Fibroblast of skin of right biceps (primary cell): ENCODE data around the gene SLC25A26.
A peak's percentile ranks its signal among the peaks of the same experiment; 100 is the strongest.

ENCODE experiments used
- DNase-seq: peaks from one replicate; pipeline ENCODE4 v3.0.0-alpha.2; 2013

Gene SLC25A26

DNA sequence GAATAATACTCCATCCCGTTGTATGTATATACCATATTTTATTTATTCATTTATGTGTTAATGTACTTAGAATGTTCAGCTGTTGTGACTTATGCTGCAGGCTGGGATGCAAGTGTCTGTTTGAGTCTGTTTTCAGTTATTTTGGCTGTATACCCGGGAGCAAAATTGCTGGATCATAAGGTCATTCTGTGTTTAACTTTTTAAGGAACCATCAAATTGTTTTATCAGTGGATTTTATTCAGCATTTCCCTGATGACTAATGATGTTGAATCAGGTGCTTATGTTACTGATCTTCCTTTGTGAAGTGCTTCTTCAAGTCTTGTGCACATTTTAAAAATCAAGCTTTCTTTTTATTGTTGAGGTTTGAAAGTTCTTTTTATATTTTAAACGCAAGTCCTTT lies 118.1 kb downstream of the SLC25A26 start:
- DNase-seq: peak; percentile 59

- DNase-seq: peak; percentile 7
Measured at GRCh38 chr3:66342717-66343356, 122.0 kb downstream of the SLC25A26 start.

- DNase-seq: no peak
Measured at GRCh38 chr3:66344391-66344811, 123.6 kb downstream of the SLC25A26 start.

DNA sequence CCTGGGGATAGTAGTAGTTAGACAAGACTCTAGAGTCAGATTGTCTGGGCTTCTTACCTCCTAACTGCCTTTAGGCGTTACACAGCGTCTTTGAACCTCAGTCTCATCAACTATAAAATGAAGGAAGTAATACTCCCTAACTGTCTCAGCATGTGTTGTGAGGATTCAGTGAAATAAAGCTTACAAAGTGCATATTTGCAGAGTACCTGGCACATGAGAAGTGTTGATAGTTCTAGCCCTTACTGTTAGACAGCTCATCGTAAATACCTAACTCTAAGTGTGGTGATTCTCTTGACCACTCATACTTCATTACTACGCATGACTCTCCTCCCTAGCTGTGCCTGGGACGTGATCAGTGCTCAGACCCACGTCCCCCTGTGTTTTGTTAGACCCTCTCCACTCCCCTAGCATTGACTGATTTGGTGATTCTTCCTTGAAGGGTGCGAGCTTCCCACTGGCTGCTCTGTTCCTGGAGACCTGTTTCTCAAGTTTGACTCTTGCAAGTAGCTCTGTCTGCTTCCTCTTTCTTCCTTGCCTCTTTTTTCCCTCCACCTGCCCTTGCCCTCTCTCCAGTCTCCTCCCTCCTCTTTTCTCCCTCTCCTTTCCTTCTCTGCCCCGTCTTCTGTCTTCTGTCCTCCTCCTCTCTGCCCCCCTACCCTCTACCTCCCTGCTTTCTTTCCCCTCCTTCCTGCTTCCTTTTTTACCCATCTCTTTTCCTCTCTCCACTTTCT lies 124.2 kb downstream of the SLC25A26 start:
- peak; percentile 8 for DNase-seq

DNA sequence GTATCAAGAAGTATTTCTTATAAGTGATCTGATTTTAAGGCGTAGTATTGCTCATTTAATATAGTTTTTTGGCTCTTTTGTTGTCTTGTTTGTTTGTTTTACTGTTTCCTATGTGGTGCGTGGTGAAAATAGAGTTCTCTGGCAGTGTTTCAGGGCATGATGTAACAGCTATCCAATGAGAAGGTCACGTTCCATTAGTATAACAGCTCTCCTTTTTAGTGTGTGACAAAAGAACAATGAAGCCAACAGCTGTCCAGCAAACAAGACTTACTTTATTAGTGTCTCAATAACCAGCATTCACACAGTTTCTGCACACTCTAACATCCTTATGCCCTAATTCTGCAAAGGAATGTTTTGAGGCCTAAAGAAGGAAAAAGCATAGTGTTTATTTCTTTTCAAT lies 127.9 kb downstream of the SLC25A26 start:
- no peak for DNase-seq

DNA sequence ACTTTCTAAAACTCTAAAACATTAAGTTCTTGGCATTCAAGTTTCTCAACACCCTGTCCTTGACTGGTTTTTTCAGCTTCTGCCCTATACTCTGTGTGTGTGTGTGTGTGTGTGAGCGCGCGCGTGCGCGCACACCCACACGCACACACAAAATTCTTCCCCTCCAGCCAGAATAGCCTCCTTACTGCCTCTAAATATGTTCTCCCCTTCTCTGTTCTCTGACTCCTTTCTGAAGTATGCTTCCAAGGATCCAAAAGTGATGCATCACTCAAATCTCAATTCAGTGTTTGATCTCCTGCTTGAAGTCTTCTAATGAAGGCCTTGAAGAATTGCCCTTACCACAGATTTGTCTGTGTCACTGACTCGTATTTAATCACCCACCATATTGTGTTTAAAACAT lies 129.8 kb downstream of the SLC25A26 start:
- DNase-seq: peak; percentile 77

GRCh38 chr3:66353039-66353438 lies 132.2 kb downstream of the SLC25A26 start:
- no peak for DNase-seq

- peak; percentile 78 for DNase-seq
Measured at GRCh38 chr3:66353530-66353929, 132.7 kb downstream of the SLC25A26 start.

DNA sequence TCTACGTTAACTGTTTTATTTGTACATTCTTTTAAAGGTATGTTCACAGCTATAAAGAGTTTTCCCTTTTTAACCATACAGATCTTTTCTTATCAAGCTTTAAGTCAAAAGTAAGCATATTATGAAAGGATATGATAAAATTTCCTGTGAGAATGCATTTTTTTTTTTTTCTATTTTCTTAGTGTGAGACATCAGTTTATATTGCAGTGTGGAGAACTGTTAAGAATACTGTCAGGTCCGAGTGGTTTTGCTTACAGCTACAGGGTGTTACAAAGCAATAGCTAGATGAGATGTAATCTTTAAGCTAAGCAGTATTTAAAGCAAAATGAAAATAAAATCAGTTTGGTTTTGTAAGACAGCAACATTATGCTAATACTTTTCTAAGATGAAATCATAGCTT lies 133.2 kb downstream of the SLC25A26 start:
- DNase-seq: no peak

- DNase-seq: no peak
Measured at GRCh38 chr3:66355394-66355793, 134.6 kb downstream of the SLC25A26 start.

GRCh38 chr3:66355997-66356396 lies 135.2 kb downstream of the SLC25A26 start:
- no peak for DNase-seq

DNA sequence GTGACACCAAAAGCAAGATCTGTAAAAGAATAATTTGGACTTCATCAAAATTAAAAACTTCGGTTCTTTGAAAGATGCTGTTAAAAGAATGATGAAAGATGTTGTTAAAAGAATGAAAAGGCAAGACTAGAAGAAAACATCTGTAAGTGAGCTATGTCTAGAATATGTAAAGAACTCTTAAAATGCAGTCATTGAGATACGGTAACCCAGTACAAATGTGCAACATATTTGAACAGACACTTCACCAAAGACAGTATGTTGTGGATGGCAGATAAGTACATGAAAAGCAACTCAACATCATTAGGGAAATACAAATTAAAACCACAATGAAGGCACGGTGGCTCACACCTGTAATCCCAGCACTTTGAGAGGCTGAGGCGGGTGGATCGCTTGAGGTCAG lies 140.6 kb downstream of the SLC25A26 start:
- DNase-seq: peak; percentile 28

DNA sequence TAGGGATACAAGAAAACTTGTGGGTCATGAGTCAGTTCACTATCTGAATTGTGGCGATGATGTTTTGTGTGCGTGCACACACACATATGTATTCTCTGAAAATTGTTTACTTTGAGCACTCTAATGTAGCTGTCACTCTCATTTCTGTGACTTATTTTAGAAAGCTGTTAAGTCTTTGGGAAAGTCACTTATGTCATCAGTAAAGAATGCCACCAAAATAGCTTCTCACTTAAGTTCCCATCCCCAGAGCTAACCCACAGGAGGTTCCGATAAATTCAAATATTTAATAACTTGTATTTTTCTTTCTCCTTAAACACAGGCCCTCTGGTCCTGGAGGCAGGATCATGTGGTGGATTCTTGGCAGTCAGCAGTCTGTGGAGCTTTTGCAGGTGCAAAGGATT lies 141.7 kb downstream of the SLC25A26 start:
- DNase-seq: peak; percentile 90

- peak; percentile 7 for DNase-seq
Measured at GRCh38 chr3:66363148-66363547, 142.3 kb downstream of the SLC25A26 start.

DNA sequence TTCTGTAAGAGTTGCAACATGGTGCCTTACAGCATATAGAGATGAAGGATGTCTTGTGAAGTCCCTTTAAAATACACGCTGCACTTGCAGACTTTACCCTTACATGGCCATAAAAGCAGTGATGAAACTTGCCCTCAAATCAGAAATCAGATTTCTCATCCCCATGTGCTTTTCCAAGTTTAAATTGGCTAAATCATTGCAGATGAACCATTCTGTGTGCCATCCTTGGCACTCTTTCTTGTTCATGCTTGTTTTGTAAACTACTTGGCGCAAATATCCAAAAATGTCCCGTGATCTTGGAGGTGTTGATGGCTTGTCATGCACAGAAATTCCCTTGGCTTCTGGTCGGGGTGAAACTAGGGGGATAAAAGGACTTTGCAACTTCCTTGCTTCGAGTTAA lies 144.3 kb downstream of the SLC25A26 start:
- no peak for DNase-seq

DNA sequence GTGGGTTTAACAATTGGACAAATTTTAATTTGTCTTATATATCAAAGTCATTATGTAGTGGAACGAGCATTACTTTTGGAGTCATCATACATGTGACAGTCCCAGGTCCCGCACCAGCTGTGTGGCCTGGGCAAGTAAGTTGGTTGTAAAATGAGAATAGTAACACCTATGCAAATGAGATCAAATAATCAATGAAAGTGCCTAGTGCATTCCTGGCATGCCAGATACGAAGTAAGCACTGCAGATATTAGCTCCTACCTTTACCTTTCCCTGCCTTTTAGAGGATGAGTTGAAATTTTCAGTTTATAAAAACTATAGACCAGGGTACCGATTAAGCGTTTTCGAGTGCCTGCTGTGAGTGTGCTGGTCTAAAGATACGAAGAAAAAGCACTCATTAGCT lies 145.9 kb downstream of the SLC25A26 start:
- no peak for DNase-seq

- no peak for DNase-seq
Measured at GRCh38 chr3:66367979-66368378, 147.2 kb downstream of the SLC25A26 start.

- DNase-seq: no peak
Measured at GRCh38 chr3:66370179-66370578, 149.4 kb downstream of the SLC25A26 start.

- no peak for DNase-seq
Measured at GRCh38 chr3:66371432-66371831, 150.6 kb downstream of the SLC25A26 start.

DNA sequence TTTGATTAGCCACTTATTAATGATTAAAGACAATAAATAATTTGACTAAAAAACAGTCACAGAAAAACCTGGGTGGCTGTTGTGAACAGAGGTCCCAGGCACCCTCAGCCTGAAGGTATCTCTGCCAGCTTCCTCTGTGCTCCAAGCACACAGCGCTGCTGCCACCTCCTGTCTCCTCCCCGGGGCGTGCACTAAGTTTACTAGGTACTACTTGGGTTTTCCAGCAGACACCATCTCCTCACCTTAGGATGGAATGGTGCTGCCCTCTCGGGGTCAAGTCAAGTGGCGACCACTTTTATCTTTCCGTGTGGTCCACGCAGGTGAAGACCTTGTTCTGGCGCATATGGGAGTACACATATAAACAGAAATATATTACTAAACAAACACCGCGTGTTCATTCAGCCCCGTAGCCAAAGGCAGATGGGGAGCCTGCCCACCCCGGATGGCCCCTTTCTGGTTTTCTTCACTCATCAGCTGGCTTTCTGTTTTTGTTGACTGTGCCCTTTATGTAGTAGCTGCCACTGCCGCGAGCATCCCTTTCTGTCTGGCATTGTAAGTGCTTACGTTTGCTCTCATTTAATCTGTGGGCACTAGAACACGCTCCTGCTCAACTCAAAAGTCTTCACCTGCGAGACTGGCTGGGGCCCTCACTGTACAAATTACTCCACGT lies 152.0 kb downstream of the SLC25A26 start:
- peak; percentile 35 for DNase-seq

DNA sequence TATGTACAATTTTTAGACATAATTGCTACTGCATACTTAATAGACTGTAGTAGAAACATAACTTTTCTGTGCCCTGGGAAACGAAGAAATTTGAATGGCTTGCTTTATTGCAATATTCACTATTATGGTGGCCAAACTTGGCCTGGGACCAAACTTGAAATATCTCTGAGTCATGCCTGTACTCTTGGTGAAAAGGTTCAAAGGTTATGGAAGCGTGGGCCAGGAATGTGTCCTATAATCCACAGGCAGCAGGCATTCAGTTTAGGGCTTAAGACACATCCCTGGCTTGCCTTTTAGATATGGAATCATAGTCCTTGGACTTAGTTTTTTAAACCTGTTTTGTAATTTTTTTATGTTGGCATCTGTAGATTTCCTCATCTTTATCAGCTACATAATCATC lies 155.8 kb downstream of the SLC25A26 start:
- peak; percentile 50 for DNase-seq

DNA sequence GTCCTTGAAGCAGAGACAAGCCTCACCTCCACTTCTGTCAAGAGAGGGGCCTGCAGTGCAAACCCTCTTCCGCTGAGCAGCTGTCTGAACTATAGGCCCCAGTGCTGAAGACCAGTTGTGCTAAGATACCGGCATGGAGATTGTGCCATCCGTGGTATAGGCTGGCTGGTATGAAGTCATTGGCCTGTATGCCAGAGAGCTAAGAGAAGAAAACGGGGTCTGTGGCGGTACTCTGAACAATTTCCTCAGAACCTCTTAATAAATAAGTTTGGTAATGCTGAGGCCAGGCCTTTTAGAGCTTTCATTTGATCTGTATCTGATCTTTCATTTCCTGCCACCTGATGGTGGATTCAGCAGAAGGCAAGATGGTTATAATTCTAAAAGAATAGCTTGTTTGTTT lies 157.0 kb downstream of the SLC25A26 start:
- DNase-seq: no peak

DNA sequence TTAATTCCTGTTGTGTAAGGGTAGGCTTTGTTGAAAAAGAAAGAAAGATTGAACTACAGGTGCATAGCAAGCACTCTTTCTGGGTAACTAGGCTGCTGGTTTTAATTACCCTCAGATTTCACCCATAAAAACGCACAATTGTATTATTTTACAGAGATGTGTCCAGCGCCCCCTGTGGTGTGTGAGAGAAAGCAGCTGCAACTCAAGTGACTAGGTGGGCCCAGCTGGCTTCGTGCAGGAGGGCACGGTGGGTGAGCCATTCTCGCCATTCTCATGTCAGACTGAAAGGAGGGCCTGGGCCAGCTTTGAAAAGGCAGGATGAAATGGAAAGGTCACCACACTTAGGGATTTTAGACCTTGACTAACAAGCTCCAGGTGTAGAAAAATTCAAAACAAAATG lies 157.5 kb downstream of the SLC25A26 start:
- DNase-seq: peak; percentile 38

DNA sequence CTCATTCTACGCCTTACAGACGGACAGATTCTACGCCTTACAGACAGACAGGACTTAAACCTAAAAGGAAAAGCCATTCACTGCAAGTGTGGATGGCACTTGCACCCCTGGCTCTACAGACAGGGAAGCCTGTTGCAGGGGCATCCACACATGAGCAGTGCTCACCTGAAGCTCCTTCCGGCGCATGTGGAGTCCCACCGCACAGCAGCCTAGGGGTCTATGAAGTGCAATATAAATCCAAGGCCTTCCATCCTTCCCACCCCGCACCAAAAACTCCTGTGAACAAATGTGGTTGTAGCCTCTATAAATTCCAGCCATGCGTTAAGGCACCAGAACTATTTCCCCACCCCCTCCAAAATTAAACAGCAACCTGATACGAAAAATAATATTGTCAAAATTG lies 158.8 kb downstream of the SLC25A26 start:
- DNase-seq: no peak
